Activated gamma-delta T cell treated with Interleukin-2 at 50 U/mL for 16 hours (primary cell): Measurements from ENCODE around the gene FBXO44.
A peak's percentile ranks its signal among the peaks of the same experiment; 100 is the strongest.

ENCODE experiments used
- DNase-seq: peaks from one replicate; pipeline ENCODE4 v3.0.0-alpha.2; 2020

The FBXO44 gene

DNA sequence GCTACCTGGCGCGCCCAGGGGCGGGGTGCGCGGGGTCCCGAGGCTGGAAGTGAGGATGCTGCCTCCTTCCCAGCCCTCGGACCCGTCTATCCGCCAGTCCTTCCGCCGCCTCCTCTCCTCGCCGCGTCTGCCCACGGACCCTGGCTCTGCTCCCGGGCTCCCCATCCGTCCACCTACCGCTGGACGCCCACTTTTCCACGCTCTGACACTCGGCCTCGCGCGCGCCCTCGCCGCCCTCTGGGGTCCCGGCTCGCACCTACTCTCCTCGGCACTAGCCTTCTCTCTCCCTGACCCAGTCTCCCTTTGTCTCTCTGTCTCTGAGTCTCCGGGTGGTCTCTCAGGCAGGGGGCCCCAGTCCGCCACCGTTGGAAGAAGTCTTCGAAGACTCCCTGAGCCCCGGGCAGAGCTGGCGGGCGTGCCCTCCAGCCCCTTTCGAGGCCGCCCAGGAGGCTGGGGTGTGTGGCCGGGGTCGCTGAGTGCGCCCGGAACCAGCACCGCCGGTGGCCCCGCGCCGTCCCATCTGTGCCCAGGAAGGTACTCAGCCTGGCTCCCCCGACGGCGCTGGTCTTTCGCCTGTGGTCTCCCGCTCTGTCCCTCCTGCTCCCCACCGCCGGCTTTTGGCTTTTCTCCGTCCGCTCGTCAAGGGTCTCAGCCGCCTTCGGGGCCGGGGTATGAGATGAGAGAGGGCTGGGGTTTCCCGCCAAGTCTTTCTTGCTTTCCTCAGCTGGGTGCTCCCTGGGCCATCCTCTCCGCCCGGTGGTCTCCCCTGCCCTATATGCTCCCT lies 37.4 kb downstream of the FBXO44 start:
- no peak for DNase-seq

GRCh38 chr1:11693024-11693590 lies 38.4 kb downstream of the FBXO44 start:
- DNase-seq, result peak; percentile 51

- DNase-seq, result no peak
Observed at GRCh38 chr1:11693917-11694316, 39.2 kb downstream of the FBXO44 start.

DNA sequence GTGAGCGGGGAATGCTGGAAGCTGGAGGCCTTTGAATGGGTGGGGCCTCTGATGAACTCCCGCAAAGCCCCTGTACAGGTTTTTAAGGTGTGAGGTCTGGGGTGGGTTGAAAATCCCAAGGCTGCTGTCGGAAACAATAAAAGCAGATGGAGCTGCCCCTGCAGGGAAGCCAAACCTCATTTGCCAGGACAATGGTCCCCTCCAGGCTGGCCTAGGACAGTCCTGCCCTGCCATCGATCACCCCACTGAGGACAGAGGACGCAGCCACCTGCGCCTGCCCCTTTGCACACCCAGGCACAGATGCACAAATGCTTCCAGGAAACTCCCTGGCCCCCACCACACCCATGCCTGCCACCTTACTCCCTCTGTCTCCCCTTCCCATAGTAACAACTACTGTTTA lies 41.2 kb downstream of the FBXO44 start:
- DNase-seq, result no peak

GRCh38 chr1:11697188-11697892 lies 42.7 kb downstream of the FBXO44 start:
- DNase-seq, result no peak

DNA sequence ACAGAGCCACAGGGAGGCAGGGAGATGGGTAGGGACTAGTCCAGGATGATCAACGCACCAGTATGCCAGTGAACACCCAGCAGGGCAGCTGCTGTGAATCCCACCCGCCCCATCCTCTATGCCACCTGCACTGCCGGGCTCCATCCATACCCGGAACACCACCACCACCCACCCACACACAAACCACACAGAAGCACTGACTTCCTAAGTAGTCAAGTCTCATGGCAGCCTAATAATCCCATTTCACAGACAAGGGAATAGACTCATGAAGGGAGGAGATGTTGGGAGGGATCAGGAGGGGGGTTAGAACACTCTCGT lies 43.2 kb downstream of the FBXO44 start:
- no peak for DNase-seq

GRCh38 chr1:11700601-11701467 lies 46.2 kb downstream of the FBXO44 start:
- no peak for DNase-seq

- DNase-seq, result no peak
Observed at GRCh38 chr1:11701551-11701961, 46.9 kb downstream of the FBXO44 start.

DNA sequence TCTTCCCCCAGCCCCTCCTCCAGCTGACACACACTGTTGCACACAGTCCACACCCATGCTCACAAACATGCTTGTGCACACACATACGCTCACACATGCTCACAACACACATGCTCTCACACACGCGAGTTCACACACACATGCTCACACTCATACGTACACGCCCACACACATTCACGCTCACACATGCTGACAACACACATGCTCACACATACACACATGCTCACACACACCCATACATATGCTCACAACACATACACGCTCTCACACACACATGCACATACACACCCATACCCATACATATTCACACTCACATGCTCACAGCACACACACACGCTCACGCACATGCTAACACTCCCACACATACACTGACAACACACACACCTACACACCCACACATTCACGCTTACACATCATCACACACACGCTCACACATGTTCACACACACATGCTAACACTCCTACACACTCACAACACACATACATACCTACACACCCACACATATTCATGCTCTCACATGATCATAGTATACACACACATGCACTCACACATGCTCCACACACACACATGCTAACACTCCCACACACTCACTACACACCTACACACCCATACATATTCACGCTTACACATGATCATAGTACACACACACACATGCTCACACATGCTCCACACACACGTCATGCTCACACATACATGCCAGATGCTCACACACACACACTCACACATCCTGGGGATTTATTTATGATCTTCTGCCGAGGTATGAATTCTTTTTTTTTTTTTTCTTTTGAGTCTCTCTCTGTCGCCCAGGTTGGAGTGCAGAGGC lies 47.5 kb downstream of the FBXO44 start:
- DNase-seq, result no peak

GRCh38 chr1:11703357-11704193 lies 48.9 kb downstream of the FBXO44 start:
- no peak for DNase-seq

DNA sequence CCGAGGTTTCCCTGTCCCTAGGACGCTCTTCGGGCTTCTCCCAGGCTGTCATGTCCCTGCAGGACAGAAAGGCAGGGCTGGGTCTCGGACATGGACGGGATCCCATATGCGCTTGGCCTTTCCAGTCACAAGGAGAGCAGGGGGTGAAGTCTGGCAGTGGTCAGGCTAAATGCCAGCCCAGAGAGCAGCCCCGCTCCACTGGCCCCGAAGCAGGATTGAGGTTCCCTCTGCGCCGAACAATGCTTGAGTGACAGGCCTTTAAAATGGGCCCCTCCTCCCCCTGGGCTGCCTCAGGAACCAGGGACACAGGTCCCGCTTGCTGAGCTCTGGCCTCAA lies 49.5 kb downstream of the FBXO44 start:
- no peak for DNase-seq

DNA sequence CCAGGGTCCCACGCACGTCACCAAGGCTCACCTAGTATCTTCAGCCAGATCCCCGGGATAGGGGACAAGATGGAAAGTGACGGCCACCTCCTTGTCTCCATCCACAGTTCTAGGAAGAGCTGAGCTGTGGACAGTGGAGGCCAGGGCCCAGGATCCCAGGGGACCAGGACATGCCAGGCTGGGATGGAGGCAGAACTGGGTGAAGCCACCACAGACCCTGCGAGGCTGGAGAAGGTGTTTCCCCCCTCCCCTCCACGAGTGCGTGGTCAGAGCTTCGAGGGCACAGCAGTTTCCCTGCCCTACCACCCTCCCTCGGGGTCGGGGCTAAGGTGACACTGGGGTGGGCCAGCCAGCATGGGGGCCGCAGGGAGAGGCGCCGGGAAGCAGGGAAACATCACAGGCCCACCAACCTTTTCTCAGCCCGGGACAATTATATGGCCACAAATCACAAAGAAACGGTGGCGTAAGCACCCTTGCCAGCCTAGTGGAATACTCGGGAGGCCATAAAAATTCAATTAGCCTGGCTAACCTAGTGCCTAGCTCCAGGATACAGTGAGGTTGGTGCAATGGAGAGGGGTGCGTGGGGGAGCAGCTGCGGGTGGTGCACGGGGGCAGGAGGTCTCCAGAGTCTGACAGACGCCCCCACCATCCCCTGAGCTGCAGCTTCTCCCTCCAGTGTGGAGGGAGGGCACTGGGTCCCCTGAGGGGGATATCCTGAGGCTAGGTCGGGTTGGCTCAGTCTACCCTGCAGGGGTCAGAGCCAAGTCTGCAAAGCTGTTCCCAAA lies 50.2 kb downstream of the FBXO44 start:
- DNase-seq, result no peak

DNA sequence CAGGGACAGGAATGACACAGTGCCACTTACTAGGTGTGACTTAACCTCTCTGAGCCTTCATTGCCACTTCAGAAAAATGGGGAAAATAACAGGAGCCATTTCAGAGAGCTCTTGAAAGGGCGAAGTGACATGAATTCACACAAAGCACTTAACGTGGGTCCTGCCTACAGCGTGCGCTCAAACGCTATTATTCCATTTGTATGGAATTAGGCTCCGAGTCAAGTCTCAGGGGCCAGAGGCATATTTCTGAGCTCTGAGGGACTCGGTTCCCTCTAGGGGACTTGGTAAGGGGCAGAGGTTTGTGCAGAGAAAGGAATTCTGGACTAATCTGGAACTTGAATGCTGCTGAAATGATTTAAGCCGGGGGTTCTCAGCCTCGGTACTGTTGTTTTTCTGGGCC lies 50.9 kb downstream of the FBXO44 start:
- DNase-seq, result no peak

DNA sequence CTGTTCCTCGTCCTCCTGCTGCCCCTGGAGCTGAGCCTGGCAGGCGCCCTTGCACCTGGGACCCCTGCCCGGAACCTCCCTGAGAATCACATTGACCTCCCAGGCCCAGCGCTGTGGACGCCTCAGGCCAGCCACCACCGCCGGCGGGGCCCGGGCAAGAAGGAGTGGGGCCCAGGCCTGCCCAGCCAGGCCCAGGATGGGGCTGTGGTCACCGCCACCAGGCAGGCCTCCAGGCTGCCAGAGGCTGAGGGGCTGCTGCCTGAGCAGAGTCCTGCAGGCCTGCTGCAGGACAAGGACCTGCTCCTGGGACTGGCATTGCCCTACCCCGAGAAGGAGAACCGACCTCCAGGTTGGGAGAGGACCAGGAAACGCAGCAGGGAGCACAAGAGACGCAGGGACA lies 51.6 kb downstream of the FBXO44 start:
- no peak for DNase-seq

GRCh38 chr1:11707621-11708276 lies 53.1 kb downstream of the FBXO44 start:
- no peak for DNase-seq

GRCh38 chr1:11708554-11709350 lies 54.1 kb downstream of the FBXO44 start:
- no peak for DNase-seq

- DNase-seq, result no peak
Observed at GRCh38 chr1:11711490-11711889, 56.8 kb downstream of the FBXO44 start.

- DNase-seq, result no peak
Observed at GRCh38 chr1:11712285-11712684, 57.6 kb downstream of the FBXO44 start.
